ENCODE results near the gene ARVCF. TPM values are rescaled to one million over a fixed set of nuclear protein-coding genes. Genes with fewer than 3 reads are reported as not detected.

Gene ARVCF
- total and polyA plus RNA-seq, 9 of the 15 experiments (the other 6 are each of a cell fraction or from before 2014, with no cell fraction given) = 0.03 to 97.4 (median 15.6) TPM

- TF ChIP-seq POLR2B (IDR thresholded peaks at IDR 0.05; ENCODE audit: low read depth, partially characterized antibody) = no peak
- TF ChIP-seq RBBP5 (IDR thresholded peaks at IDR 0.05; ENCODE audit: borderline replicate concordance, insufficient read depth, low read length, poor library complexity, severe bottlenecking) = peak; percentile 66
- TF ChIP-seq ARHGAP35 (IDR thresholded peaks at IDR 0.05; ENCODE audit: partially characterized antibody) = no peak
- no peak for TF ChIP-seq E2F5 (CRISPR knock-in tag; IDR thresholded peaks at IDR 0.05)
- no peak for TF ChIP-seq NFIC (IDR thresholded peaks at IDR 0.05)
- peak in 1 of 2 experiments; percentile 26; a peak in 1 of 4 replicates for TF ChIP-seq ETV6 (IDR thresholded peaks at IDR 0.05; ENCODE audit: borderline replicate concordance in 1 of 2, low read depth in 2 of 2, low read length in 1 of 2)
- no peak for TF ChIP-seq ETV6 (CRISPR knock-in tag; IDR thresholded peaks at IDR 0.05; ENCODE audit: borderline replicate concordance)
- no peak for TF ChIP-seq BCL6 (CRISPR knock-in tag; IDR thresholded peaks at IDR 0.05)
- no peak for TF ChIP-seq CC2D1A (IDR thresholded peaks at IDR 0.05)
- TF ChIP-seq SRSF3 (IDR thresholded peaks at IDR 0.05; ENCODE audit: insufficient read depth, low read length) = peak; percentile 85; the same call in 1 of the 2 replicates
- no peak for TF ChIP-seq FOXK2 (conservative IDR thresholded peaks at IDR 0.05 in 1 of 2, IDR thresholded peaks at IDR 0.05 in 1 of 2; ENCODE audit: low read depth in 2 of 2)
- peak; percentile 87 for TF ChIP-seq MAFK (IDR thresholded peaks at IDR 0.05; ENCODE audit: low read length)
- TF ChIP-seq HDAC1 (IDR thresholded peaks at IDR 0.05) = no peak
- peak; percentile 85; the same call in 1 of the 2 replicates for TF ChIP-seq ZNF408 (CRISPR knock-in tag; IDR thresholded peaks at IDR 0.05; ENCODE audit: low read depth)
- TF ChIP-seq ZNF121 (CRISPR knock-in tag; conservative IDR thresholded peaks at IDR 0.05) = no peak
- TF ChIP-seq ZNF707 (CRISPR knock-in tag; conservative IDR thresholded peaks at IDR 0.05) = peak; percentile 48
- TF ChIP-seq HIVEP1 (CRISPR knock-in tag; IDR thresholded peaks at IDR 0.05) = peak; percentile 88
- TF ChIP-seq JUND (IDR thresholded peaks at IDR 0.05; ENCODE audit: borderline replicate concordance, low read depth, low read length) = peak; percentile 73
- no peak; the same call in 1 of the 3 replicates for TF ChIP-seq JUND (tag; IDR thresholded peaks at IDR 0.05; ENCODE audit: borderline replicate concordance, low read depth, low read length)
- TF ChIP-seq ZFP36 (IDR thresholded peaks at IDR 0.05; ENCODE audit: low read depth, low read length, partially characterized antibody) = peak; percentile 17
- TF ChIP-seq NEUROD1 (IDR thresholded peaks at IDR 0.05; ENCODE audit: borderline replicate concordance, low read depth, low read length, partially characterized antibody) = peak; percentile 53
These were observed 4.9 kb upstream of the ARVCF start (continued) for GRCh38 chr22:20021196-20022181.

Measured in K562 (cell line).